HCT116 (cell line): ENCODE measurements around the gene SH3GL3. TPM values are rescaled to one million over a fixed set of nuclear protein-coding genes. Genes with fewer than 3 reads are reported as not detected.

Source experiments
- ATAC-seq: fragments of 200-7000 bp; cut with Tn5 transposase; 2 replicates; pipeline ENCODE4 v1.9.1; 2020; ENCODE audit warnings: mild to moderate bottlenecking, moderate library complexity
- BruUV-seq: library from RNA; stranded (reverse); fragments of 400-500 nt; replicated peaks from 2 replicates; lab custom pipeline; 2021; lab: Mats Ljungman, UMichigan
- CTCF ChIA-PET: fragments of 300-600 bp; sonication (Branson Sonifier 250); formaldehyde crosslinking; loops from one replicate; lab custom pipeline; 2021; ENCODE audit warnings: antibody characterized with exemption; lab: Charles Lee
- POLR2A ChIA-PET: fragments of 300-600, 350-600 bp; sonication (Branson Sonifier 250); formaldehyde crosslinking; loops from one replicate; lab custom pipeline; 2021; ENCODE audit warnings: antibody characterized with exemption; lab: Charles Lee
- RAD21 ChIA-PET, 2 experiments: fragments of 300-600 bp; sonication (Branson Sonifier 250); formaldehyde crosslinking; loops; one replicate each; lab custom pipeline; 2023; ENCODE audit warnings: low total read pairs in 2 of 2; ENCODE audit not compliant: uncharacterized antibody in 2 of 2, unreplicated experiment in 2 of 2, low non-redundant PET in 1 of 2; lab: Charles Lee
- DNase-seq: peaks from one replicate; pipeline ENCODE4 v3.0.0-alpha.2; 2010; ENCODE audit warnings: low read depth, low spot score
- H2AFZ ChIP-seq: fragments of 200-600 bp; shearing (Covaris generic), sonication (generic); 2 replicates; pipeline ENCODE4 v1.6.1; 2017; ENCODE audit warnings: low read depth, mixed run types, mixed read lengths, antibody characterized with exemption, low read length; ENCODE audit not compliant: poor library complexity, severe bottlenecking
- H3K27ac ChIP-seq: 2 replicates; pipeline ENCODE4 v1.5.1; 2012; ENCODE audit warnings: low read depth, low read length
- H3K27me3 ChIP-seq: fragments of 200-600 bp; sonication (generic); 2 replicates; pipeline ENCODE4 v1.6.1; 2016; ENCODE audit warnings: mixed run types, low read length, mixed read lengths; ENCODE audit not compliant: insufficient read depth
- H3K36me3 ChIP-seq, 2 experiments: fragments of 200-500 bp in 1 of 2; fragments of 200-600 bp in 1 of 2; sonication (Bioruptor generic) in 1 of 2; sonication (generic) in 1 of 2; 2 replicates each; pipeline versions ENCODE4 v1.5.1 to v1.6.1; 2014 to 2016; ENCODE audit warnings: low read length in 2 of 2, inconsistent platforms in 1 of 2, mixed read lengths in 1 of 2, mixed run types in 1 of 2; ENCODE audit not compliant: insufficient read depth in 2 of 2, control insufficient read depth in 1 of 2
- H3K4me1 ChIP-seq, 2 experiments: fragments of 200-600 bp in 1 of 2; sonication (generic) in 1 of 2; 2 replicates each; pipeline versions ENCODE4 v1.5.1 to v1.6.1; 2012 to 2017; ENCODE audit warnings: low read length in 2 of 2, inconsistent platforms in 1 of 2, mild to moderate bottlenecking in 1 of 2, mixed read lengths in 1 of 2, mixed run types in 1 of 2, moderate library complexity in 1 of 2; ENCODE audit not compliant: insufficient read depth in 2 of 2, control insufficient read depth in 1 of 2
- H3K4me2 ChIP-seq: fragments of 200-600 bp; sonication (generic); 2 replicates; pipeline ENCODE4 v1.6.1; 2017; ENCODE audit warnings: mixed run types, low read length, mixed read lengths
- H3K4me3 ChIP-seq, 2 experiments: fragments of 200-600 bp in 1 of 2; sonication (generic) in 1 of 2; replicated peaks in 1 of 2; 2 replicates each; pipeline ENCODE4 v1.5.1; 2011 to 2016; ENCODE audit warnings: low read length in 2 of 2, control low read depth in 1 of 2, low read depth in 1 of 2, mild to moderate bottlenecking in 1 of 2, mixed read lengths in 1 of 2, mixed run types in 1 of 2
- H3K79me2 ChIP-seq: fragments of 200-600 bp; sonication (generic); 2 replicates; pipeline ENCODE4 v1.6.1; 2017; ENCODE audit warnings: mild to moderate bottlenecking, mixed run types, low read length, moderate library complexity, mixed read lengths; ENCODE audit not compliant: insufficient read depth
- H3K9ac ChIP-seq: fragments of 200-600 bp; sonication (generic); 2 replicates; pipeline ENCODE4 v1.6.1; 2016; ENCODE audit warnings: low read length, mixed read lengths
- H3K9me2 ChIP-seq: fragments of 200-600 bp; sonication (generic), shearing (Covaris generic); 2 replicates; pipeline ENCODE4 v1.6.1; 2017; ENCODE audit warnings: mixed run types, mild to moderate bottlenecking, moderate library complexity; ENCODE audit not compliant: insufficient read depth
- H3K9me3 ChIP-seq, 2 experiments: fragments of 200-500 bp in 1 of 2; fragments of 200-600 bp in 1 of 2; sonication (Bioruptor generic) in 1 of 2; sonication (generic) in 1 of 2; 2 replicates each; pipeline ENCODE4 v1.6.1; 2014 to 2017; ENCODE audit warnings: low read length in 2 of 2, mixed read lengths in 2 of 2, inconsistent platforms in 1 of 2, low read depth in 1 of 2, mild to moderate bottlenecking in 1 of 2, mixed run types in 1 of 2, moderate library complexity in 1 of 2; ENCODE audit not compliant: control insufficient read depth in 1 of 2, insufficient read depth in 1 of 2
- H4K20me1 ChIP-seq: fragments of 200-600 bp; sonication (generic), shearing (Covaris generic); 2 replicates; pipeline ENCODE4 v1.6.1; 2017; ENCODE audit warnings: mixed run types, mild to moderate bottlenecking, moderate library complexity; ENCODE audit not compliant: insufficient read depth
- ATF3 ChIP-seq: IDR thresholded peaks from 2 replicates; pipeline ENCODE4 v1.6.1; 2012
- EGR1 ChIP-seq: IDR thresholded peaks from 2 replicates; pipeline ENCODE4 v1.6.1; 2012; ENCODE audit warnings: low read depth
- ELF1 ChIP-seq: IDR thresholded peaks from 2 replicates; pipeline ENCODE4 v1.6.1; 2012; ENCODE audit warnings: low read depth, borderline replicate concordance
- JUND ChIP-seq: IDR thresholded peaks from 2 replicates; pipeline ENCODE4 v1.6.1; 2012
- POLR2A ChIP-seq: IDR thresholded peaks from 2 replicates; pipeline ENCODE4 v1.7.0; 2011; ENCODE audit warnings: borderline replicate concordance; ENCODE audit not compliant: insufficient read depth, insufficient read length; ENCODE audit errors: extremely low read depth
- POLR2AphosphoS5 ChIP-seq: IDR thresholded peaks from 2 replicates; pipeline ENCODE4 v1.6.1; 2011; ENCODE audit warnings: mild to moderate bottlenecking, low read depth, low read length, moderate library complexity
- REST ChIP-seq: IDR thresholded peaks from 2 replicates; pipeline ENCODE4 v1.6.1; 2012; ENCODE audit warnings: low read depth
- SIN3A ChIP-seq: IDR thresholded peaks from 2 replicates; pipeline ENCODE4 v1.6.1; 2012; ENCODE audit warnings: low read depth
- TCF7L2 ChIP-seq: IDR thresholded peaks from 2 replicates; pipeline ENCODE4 v1.7.0; 2011; ENCODE audit warnings: borderline replicate concordance, inconsistent platforms; ENCODE audit not compliant: insufficient read depth, insufficient read length; ENCODE audit errors: extremely low read depth
- YY1 ChIP-seq: IDR thresholded peaks from 2 replicates; pipeline ENCODE4 v1.6.1; 2011; ENCODE audit warnings: low read length, low read depth, moderate library complexity, mild to moderate bottlenecking; ENCODE audit not compliant: insufficient replicate concordance; ENCODE audit errors: extremely low read depth
- ZNF274 ChIP-seq: fragments of 200-500 bp; sonication (Bioruptor generic); IDR thresholded peaks from 2 replicates; pipeline ENCODE4 v1.6.1; 2014; ENCODE audit warnings: mild to moderate bottlenecking, low read depth, low read length, inconsistent platforms
- intact Hi-C: fragments of 100-400 bp; cut with micrococcal nuclease; formaldehyde crosslinking; loops from 2 replicates; pipeline ENCODE4 v1.10.0; 2022
- total RNA-seq: library from RNA; stranded (reverse); gene quantifications from one replicate; pipeline ENCODE4 v1.2.1, GENCODE V29; 2021; ENCODE audit not compliant: unreplicated experiment

The SH3GL3 gene
- total RNA-seq, 1 experiment from 2014 or later: 1.3 TPM

GRCh38 chr15:83587091-83587490 is 139.9 kb downstream of the SH3GL3 start (continued):
- no peak for TF ChIP-seq POLR2A
- no peak for TF ChIP-seq EGR1
- TF ChIP-seq SIN3A: no peak
- TF ChIP-seq ELF1: no peak
- no peak for TF ChIP-seq ATF3
- no peak for TF ChIP-seq YY1
- TF ChIP-seq REST: no peak
- no peak for TF ChIP-seq POLR2AphosphoS5
- no peak for TF ChIP-seq TCF7L2
- TF ChIP-seq JUND: no peak

GRCh38 chr15:83588441-83588840 is 141.3 kb downstream of the SH3GL3 start:
- POLR2A ChIA-PET: no interaction called here
- Histone ChIP-seq H3K4me3 (no peak overlapping the region), H3K9ac (no peak overlapping the region), H3K36me3 (no peaks in the 10 kb centered on the region), H3K27me3 (no peaks in the 10 kb centered on the region), H2AFZ (no peak overlapping the region), H3K4me1 (no peaks in the 10 kb centered on the region), H3K27ac (no peak overlapping the region), H3K9me3 (no peaks in the 10 kb centered on the region), H3K9me2 (no peaks in the 10 kb centered on the region), H3K79me2 (no peaks in the 10 kb centered on the region), H3K4me2 (no peak overlapping the region), H4K20me1 (no peaks in the 10 kb centered on the region)
- ATAC-seq (no peak), DNase-seq (no peak)
- intact Hi-C loops: no loop called here
- RAD21 ChIA-PET: no interaction called here
- no peak for TF ChIP-seq SIN3A
- TF ChIP-seq YY1: no peak
- TF ChIP-seq ZNF274: no peak
- BruUV-seq: no TSS peak
- CTCF ChIA-PET: no interaction called here
